GM12891 (cell line): ENCODE results near the gene WDR45.

Experiments
- DNase-seq: peaks from one replicate; pipeline ENCODE4 v3.0.0; 2011; ENCODE audit warnings: low spot score; ENCODE audit not compliant: insufficient read length
- FAIRE-seq: peaks from 2 replicates; lab custom pipeline; 2011; peaks lifted over from hg19 to GRCh38; lab: Jason Lieb, UNC
- PAX5 ChIP-seq: IDR thresholded peaks from 2 replicates; pipeline ENCODE4 v1.6.1; 2011; ENCODE audit warnings: low read length, moderate library complexity, mild to moderate bottlenecking; ENCODE audit not compliant: insufficient read depth, severe bottlenecking
- POLR2A ChIP-seq: IDR thresholded peaks from 2 replicates; pipeline ENCODE4 v1.6.1; 2011; ENCODE audit warnings: low read depth, low read length, control low read depth
- POLR2AphosphoS5 ChIP-seq: IDR thresholded peaks from 2 replicates; pipeline ENCODE4 v1.6.1; 2011; ENCODE audit warnings: low read depth, low read length, control low read depth
- POU2F2 ChIP-seq: IDR thresholded peaks from 2 replicates; pipeline ENCODE4 v1.6.1; 2011; ENCODE audit warnings: low read depth, mild to moderate bottlenecking, control low read depth, low read length, moderate library complexity
- SPI1 ChIP-seq: IDR thresholded peaks from 2 replicates; pipeline ENCODE4 v1.6.1; 2011; ENCODE audit warnings: low read depth, low read length, control low read depth
- TAF1 ChIP-seq: IDR thresholded peaks from 2 replicates; pipeline ENCODE4 v1.6.1; 2011; ENCODE audit warnings: low read depth, low read length, control low read depth

WDR45 gene

GRCh38 chrX:49030283-49030682, 49.4 kb downstream of the WDR45 start:
- no peak for TF ChIP-seq POLR2AphosphoS5
- TF ChIP-seq SPI1, result no peak
- TF ChIP-seq TAF1, result no peak
- no peak for TF ChIP-seq POU2F2
- TF ChIP-seq POLR2A, result no peak
- TF ChIP-seq PAX5, result no peak
- FAIRE-seq (no peak), DNase-seq (no peak)

- FAIRE-seq (no peak), DNase-seq (no peak)
Measured at GRCh38 chrX:49029876-49030275, 49.8 kb downstream of the WDR45 start.

More at GRCh38 chrX:49029876-49030275, 49.8 kb downstream of the WDR45 start:
- no peak for TF ChIP-seq TAF1
- no peak for TF ChIP-seq POU2F2
- no peak for TF ChIP-seq POLR2A
- TF ChIP-seq SPI1, result no peak
